ENCODE data around the gene PTPRS.

The PTPRS gene

DNA sequence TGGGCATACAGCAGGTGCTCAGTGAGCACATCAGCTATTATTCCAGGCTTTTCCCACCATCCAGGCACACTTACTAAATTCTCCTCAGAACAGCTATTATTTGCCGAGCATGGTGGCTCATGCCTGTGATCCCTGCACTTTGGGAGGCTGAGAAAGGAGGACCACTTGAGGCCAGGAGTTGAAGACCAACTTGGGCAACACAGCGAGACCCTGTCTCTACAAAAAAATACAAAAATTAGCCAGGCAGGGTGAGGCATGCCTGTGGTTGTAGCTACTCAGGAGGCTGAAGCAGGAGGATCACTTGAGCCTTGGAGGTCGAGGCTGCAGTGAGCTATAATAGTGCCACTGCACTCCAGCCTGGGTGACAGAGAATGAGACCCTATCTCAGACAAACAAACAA lies 35.4 kb downstream of the PTPRS start:
- no peak for TF ChIP-seq FOXP2 (optimal IDR thresholded peaks at IDR 0.05; ENCODE audit: borderline replicate concordance, extremely low read depth, extremely low read length, insufficient read depth)
- no peak for TF ChIP-seq TAF1 (IDR thresholded peaks at IDR 0.05; ENCODE audit: borderline replicate concordance, insufficient read depth, low read length)
- TF ChIP-seq, protein P1, sequence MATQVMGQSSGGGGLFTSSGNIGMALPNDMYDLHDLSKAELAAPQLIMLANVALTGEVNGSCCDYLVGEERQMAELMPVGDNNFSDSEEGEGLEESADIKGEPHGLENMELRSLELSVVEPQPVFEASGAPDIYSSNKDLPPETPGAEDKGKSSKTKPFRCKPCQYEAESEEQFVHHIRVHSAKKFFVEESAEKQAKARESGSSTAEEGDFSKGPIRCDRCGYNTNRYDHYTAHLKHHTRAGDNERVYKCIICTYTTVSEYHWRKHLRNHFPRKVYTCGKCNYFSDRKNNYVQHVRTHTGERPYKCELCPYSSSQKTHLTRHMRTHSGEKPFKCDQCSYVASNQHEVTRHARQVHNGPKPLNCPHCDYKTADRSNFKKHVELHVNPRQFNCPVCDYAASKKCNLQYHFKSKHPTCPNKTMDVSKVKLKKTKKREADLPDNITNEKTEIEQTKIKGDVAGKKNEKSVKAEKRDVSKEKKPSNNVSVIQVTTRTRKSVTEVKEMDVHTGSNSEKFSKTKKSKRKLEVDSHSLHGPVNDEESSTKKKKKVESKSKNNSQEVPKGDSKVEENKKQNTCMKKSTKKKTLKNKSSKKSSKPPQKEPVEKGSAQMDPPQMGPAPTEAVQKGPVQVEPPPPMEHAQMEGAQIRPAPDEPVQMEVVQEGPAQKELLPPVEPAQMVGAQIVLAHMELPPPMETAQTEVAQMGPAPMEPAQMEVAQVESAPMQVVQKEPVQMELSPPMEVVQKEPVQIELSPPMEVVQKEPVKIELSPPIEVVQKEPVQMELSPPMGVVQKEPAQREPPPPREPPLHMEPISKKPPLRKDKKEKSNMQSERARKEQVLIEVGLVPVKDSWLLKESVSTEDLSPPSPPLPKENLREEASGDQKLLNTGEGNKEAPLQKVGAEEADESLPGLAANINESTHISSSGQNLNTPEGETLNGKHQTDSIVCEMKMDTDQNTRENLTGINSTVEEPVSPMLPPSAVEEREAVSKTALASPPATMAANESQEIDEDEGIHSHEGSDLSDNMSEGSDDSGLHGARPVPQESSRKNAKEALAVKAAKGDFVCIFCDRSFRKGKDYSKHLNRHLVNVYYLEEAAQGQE (IDR thresholded peaks at IDR 0.05; ENCODE audit: insufficient read depth in 1 of 2, low read depth in 2 of 2, low read length in 2 of 2): no peak
- TF ChIP-seq POLR2AphosphoS5 (IDR thresholded peaks at IDR 0.05; ENCODE audit: low read depth, low read length): no peak
- no peak for TF ChIP-seq SIN3A (IDR thresholded peaks at IDR 0.05; ENCODE audit: borderline replicate concordance, insufficient read depth, low read length)

DNA sequence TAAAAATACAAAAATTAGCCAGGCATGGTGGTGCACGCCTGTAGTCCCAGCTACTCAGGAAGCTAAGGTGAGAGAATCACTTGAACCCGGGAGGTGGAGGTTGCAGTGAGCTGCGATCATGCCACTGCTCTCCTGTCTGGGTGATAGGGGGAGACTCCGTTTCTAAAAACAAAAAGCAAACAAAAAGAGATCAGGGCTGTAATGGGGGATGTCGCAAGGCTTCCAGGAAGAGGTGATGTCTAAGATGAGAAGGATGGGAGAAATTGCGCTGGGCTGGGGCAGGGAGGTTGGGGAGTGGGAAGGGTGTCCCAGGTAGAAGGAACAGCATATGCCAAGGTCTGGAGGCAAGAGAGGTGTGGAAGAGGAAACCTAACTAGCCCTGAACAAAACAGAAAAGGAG lies 36.1 kb downstream of the PTPRS start:
- TF ChIP-seq, protein P1 (IDR thresholded peaks at IDR 0.05; ENCODE audit: insufficient read depth in 1 of 2, low read depth in 2 of 2, low read length in 2 of 2): no peak
- no peak for TF ChIP-seq POLR2AphosphoS5 (IDR thresholded peaks at IDR 0.05; ENCODE audit: low read depth, low read length)
- no peak for TF ChIP-seq TAF1 (IDR thresholded peaks at IDR 0.05; ENCODE audit: borderline replicate concordance, insufficient read depth, low read length)
- no peak for TF ChIP-seq SIN3A (IDR thresholded peaks at IDR 0.05; ENCODE audit: borderline replicate concordance, insufficient read depth, low read length)
- no peak for TF ChIP-seq FOXP2 (optimal IDR thresholded peaks at IDR 0.05; ENCODE audit: borderline replicate concordance, extremely low read depth, extremely low read length, insufficient read depth)

GRCh38 chr19:5303208-5303607 lies 37.4 kb downstream of the PTPRS start:
- TF ChIP-seq SIN3A (IDR thresholded peaks at IDR 0.05; ENCODE audit: borderline replicate concordance, insufficient read depth, low read length) (no peak), TAF1 (IDR thresholded peaks at IDR 0.05; ENCODE audit: borderline replicate concordance, insufficient read depth, low read length) (no peak), POLR2AphosphoS5 (IDR thresholded peaks at IDR 0.05; ENCODE audit: low read depth, low read length) (no peak), FOXP2 (optimal IDR thresholded peaks at IDR 0.05; ENCODE audit: borderline replicate concordance, extremely low read depth, extremely low read length, insufficient read depth) (no peak)
- TF ChIP-seq, protein P1 (IDR thresholded peaks at IDR 0.05; ENCODE audit: insufficient read depth in 1 of 2, low read depth in 2 of 2, low read length in 2 of 2): no peak

- no peak for TF ChIP-seq POLR2AphosphoS5 (IDR thresholded peaks at IDR 0.05; ENCODE audit: low read depth, low read length)
- TF ChIP-seq TAF1 (IDR thresholded peaks at IDR 0.05; ENCODE audit: borderline replicate concordance, insufficient read depth, low read length): no peak
- TF ChIP-seq SIN3A (IDR thresholded peaks at IDR 0.05; ENCODE audit: borderline replicate concordance, insufficient read depth, low read length): no peak
- TF ChIP-seq, protein P1 (IDR thresholded peaks at IDR 0.05; ENCODE audit: insufficient read depth in 1 of 2, low read depth in 2 of 2, low read length in 2 of 2): no peak
- TF ChIP-seq FOXP2 (optimal IDR thresholded peaks at IDR 0.05; ENCODE audit: borderline replicate concordance, extremely low read depth, extremely low read length, insufficient read depth): no peak
These were observed 38.2 kb downstream of the PTPRS start for GRCh38 chr19:5302396-5302795.

DNA sequence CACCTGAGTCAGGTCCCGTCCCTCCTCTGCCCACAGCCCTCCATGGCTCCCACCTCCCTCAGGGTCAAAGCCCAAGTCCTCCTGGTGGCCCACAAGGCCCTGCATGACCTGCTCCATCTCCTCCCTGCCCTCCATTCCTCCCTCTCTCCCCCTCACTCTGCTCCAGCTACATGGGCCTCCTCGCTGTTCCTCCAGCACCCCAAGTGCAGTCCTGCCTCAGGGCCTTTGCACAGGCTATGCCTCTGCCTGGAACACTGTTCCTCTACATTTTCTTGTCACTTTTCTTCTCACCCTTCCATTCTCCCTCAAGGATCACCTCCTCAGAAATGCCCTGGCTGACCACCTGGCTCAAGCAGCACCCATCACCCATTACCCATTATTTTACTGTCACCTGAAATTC lies 41.5 kb downstream of the PTPRS start:
- TF ChIP-seq FOXP2 (optimal IDR thresholded peaks at IDR 0.05; ENCODE audit: borderline replicate concordance, extremely low read depth, extremely low read length, insufficient read depth) (no peak), POLR2AphosphoS5 (IDR thresholded peaks at IDR 0.05; ENCODE audit: low read depth, low read length) (no peak), SIN3A (IDR thresholded peaks at IDR 0.05; ENCODE audit: borderline replicate concordance, insufficient read depth, low read length) (no peak)

Data from PFSK-1 (cell line).